Thyroid gland (tissue), 4 donors: Measurements from ENCODE around the gene METTL21A.

Experiments used
- POLR2A ChIP-seq, 2 donors: fragments of 450-650 bp; IDR thresholded peaks; one replicate each; pipeline ENCODE4 v1.6.1; 2017; ENCODE audit warnings: antibody characterized with exemption in 2 of 2, mild to moderate bottlenecking in 2 of 2, moderate library complexity in 1 of 2
- TF ChIP-seq, protein P1 (sequence below), 6 experiments: fragments of 200-600 bp in 3 of 6; fragments of 450-650 bp in 3 of 6; sonication (generic) in 3 of 6; IDR thresholded peaks; one replicate each; pipeline ENCODE4 v1.5.1; 2016 to 2019; ENCODE audit warnings: antibody characterized with exemption in 6 of 6, mild to moderate bottlenecking in 2 of 6, inconsistent platforms in 1 of 6, moderate library complexity in 1 of 6

DNA sequence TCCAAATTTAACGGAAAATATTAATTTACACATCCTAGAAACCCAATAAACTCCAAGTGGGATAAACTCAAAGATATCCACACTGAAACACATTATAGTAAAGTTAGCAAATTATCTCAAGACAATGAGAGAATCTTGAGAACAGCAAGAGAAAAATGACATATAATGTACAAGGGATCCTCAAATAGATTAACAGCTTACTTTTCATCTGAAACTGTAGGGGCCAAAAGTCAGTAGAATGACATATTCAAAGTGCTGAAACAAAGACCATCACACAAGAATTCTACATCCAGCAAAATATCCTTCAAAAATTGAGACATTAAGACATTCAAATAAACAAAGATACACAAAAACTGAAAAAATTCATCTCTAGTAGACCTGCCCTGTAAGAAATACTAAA, 18.7 kb upstream of the METTL21A start:
- TF ChIP-seq, protein P1, sequence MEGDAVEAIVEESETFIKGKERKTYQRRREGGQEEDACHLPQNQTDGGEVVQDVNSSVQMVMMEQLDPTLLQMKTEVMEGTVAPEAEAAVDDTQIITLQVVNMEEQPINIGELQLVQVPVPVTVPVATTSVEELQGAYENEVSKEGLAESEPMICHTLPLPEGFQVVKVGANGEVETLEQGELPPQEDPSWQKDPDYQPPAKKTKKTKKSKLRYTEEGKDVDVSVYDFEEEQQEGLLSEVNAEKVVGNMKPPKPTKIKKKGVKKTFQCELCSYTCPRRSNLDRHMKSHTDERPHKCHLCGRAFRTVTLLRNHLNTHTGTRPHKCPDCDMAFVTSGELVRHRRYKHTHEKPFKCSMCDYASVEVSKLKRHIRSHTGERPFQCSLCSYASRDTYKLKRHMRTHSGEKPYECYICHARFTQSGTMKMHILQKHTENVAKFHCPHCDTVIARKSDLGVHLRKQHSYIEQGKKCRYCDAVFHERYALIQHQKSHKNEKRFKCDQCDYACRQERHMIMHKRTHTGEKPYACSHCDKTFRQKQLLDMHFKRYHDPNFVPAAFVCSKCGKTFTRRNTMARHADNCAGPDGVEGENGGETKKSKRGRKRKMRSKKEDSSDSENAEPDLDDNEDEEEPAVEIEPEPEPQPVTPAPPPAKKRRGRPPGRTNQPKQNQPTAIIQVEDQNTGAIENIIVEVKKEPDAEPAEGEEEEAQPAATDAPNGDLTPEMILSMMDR (IDR thresholded peaks at IDR 0.05) = no peak
- TF ChIP-seq POLR2A (IDR thresholded peaks at IDR 0.05) = no peak
